Liver (tissue), 9 donors: Measurements from ENCODE around the gene LDLRAD4. TPM values are rescaled to one million over a fixed set of nuclear protein-coding genes. Genes with fewer than 3 reads are reported as not detected.

Source experiments
- DNase-seq: peaks from one replicate; pipeline ENCODE4 v3.0.0-alpha.2; 2017; ENCODE audit warnings: low spot score
- H3K27ac ChIP-seq, 2 donors: one replicate each; pipeline ENCODE4 v1.7.0; 2013; ENCODE audit warnings: inconsistent platforms in 2 of 2, low read length in 2 of 2, control low read depth in 1 of 2, low read depth in 1 of 2, mild to moderate bottlenecking in 1 of 2
- H3K27me3 ChIP-seq, 4 donors: one replicate each; pipeline versions ENCODE4 v1.6.1 to v1.7.0; 2013; ENCODE audit warnings: low read length in 3 of 4, inconsistent platforms in 1 of 4, mild to moderate bottlenecking in 1 of 4, moderate library complexity in 1 of 4; ENCODE audit not compliant: control insufficient read depth in 4 of 4, insufficient read depth in 4 of 4
- H3K36me3 ChIP-seq, 4 donors: one replicate each; pipeline versions ENCODE4 v1.6.1 to v1.7.0; 2013; ENCODE audit warnings: low read length in 3 of 4, mild to moderate bottlenecking in 3 of 4, low read depth in 1 of 4, moderate library complexity in 1 of 4; ENCODE audit not compliant: control insufficient read depth in 4 of 4, insufficient read depth in 3 of 4
- H3K4me1 ChIP-seq, 4 donors: one replicate each; pipeline versions ENCODE4 v1.6.1 to v1.7.0; 2013; ENCODE audit warnings: low read length in 3 of 4, mild to moderate bottlenecking in 3 of 4, moderate library complexity in 1 of 4; ENCODE audit not compliant: control insufficient read depth in 4 of 4, insufficient read depth in 4 of 4
- H3K4me3 ChIP-seq, 3 donors: one replicate each; pipeline versions ENCODE4 v1.6.1 to v1.7.0; 2013; ENCODE audit warnings: low read length in 3 of 3, control low read depth in 1 of 3, low read depth in 1 of 3, mild to moderate bottlenecking in 1 of 3
- H3K9ac ChIP-seq, 2 donors: one replicate each; pipeline ENCODE4 v1.7.0; 2013; ENCODE audit warnings: low read length in 2 of 2, mild to moderate bottlenecking in 2 of 2, moderate library complexity in 2 of 2, control low read depth in 1 of 2, low read depth in 1 of 2
- H3K9me3 ChIP-seq, 4 donors: one replicate each; pipeline versions ENCODE4 v1.6.1 to v1.7.0; 2013; ENCODE audit warnings: low read length in 3 of 4; ENCODE audit not compliant: control insufficient read depth in 4 of 4
- ATF3 ChIP-seq: IDR thresholded peaks from 2 replicates; pipeline ENCODE4 v1.6.1; 2016; ENCODE audit warnings: antibody characterized with exemption
- CTCF ChIP-seq: fragments of 150-350 bp; IDR thresholded peaks from 2 replicates; pipeline ENCODE4 v1.5.1; 2017; ENCODE audit warnings: improper control_type of control experiment, low read depth, low read length; ENCODE audit not compliant: missing input control
- EGR1 ChIP-seq, 2 donors: IDR thresholded peaks; 2 replicates each; pipeline ENCODE4 v1.6.1; 2016 to 2018; ENCODE audit warnings: antibody characterized with exemption in 2 of 2, low read depth in 2 of 2
- FOXA1 ChIP-seq: IDR thresholded peaks from 2 replicates; pipeline ENCODE4 v1.6.1; 2016; ENCODE audit warnings: antibody characterized with exemption
- FOXA2 ChIP-seq: IDR thresholded peaks from 2 replicates; pipeline ENCODE4 v1.6.1; 2016; ENCODE audit warnings: antibody characterized with exemption
- GABPA ChIP-seq, 2 donors: IDR thresholded peaks in 1 of 2; conservative IDR thresholded peaks in 1 of 2; 2 replicates each; pipeline ENCODE4 v1.6.1; 2016; ENCODE audit warnings: antibody characterized with exemption in 2 of 2, mild to moderate bottlenecking in 1 of 2, moderate library complexity in 1 of 2
- HNF4A ChIP-seq, 2 donors: conservative IDR thresholded peaks; 2 replicates each; pipeline ENCODE4 v1.6.1; 2016; ENCODE audit warnings: antibody characterized with exemption in 2 of 2, mild to moderate bottlenecking in 2 of 2
- HNF4G ChIP-seq: IDR thresholded peaks from 2 replicates; pipeline ENCODE4 v1.6.1; 2016; ENCODE audit warnings: antibody characterized with exemption
- JUND ChIP-seq, 2 donors: IDR thresholded peaks; 2 replicates each; pipeline ENCODE4 v1.6.1; 2016; ENCODE audit warnings: antibody characterized with exemption in 2 of 2
- MAX ChIP-seq: IDR thresholded peaks from 2 replicates; pipeline ENCODE4 v1.6.1; 2016; ENCODE audit warnings: antibody characterized with exemption
- NR2F2 ChIP-seq: IDR thresholded peaks from 2 replicates; pipeline ENCODE4 v1.6.1; 2016; ENCODE audit warnings: antibody characterized with exemption
- RAD21 ChIP-seq, 2 donors: IDR thresholded peaks; 2 replicates each; pipeline ENCODE4 v1.6.1; 2016; ENCODE audit warnings: antibody characterized with exemption in 2 of 2, mild to moderate bottlenecking in 2 of 2
- REST ChIP-seq: IDR thresholded peaks from 2 replicates; pipeline ENCODE4 v1.6.1; 2016; ENCODE audit warnings: antibody characterized with exemption, mild to moderate bottlenecking
- RXRA ChIP-seq, 2 donors: IDR thresholded peaks; 2 replicates each; pipeline ENCODE4 v1.6.1; 2017 to 2018; ENCODE audit warnings: antibody characterized with exemption in 2 of 2, mild to moderate bottlenecking in 1 of 2
- SP1 ChIP-seq: IDR thresholded peaks from 2 replicates; pipeline ENCODE4 v1.6.1; 2018; ENCODE audit warnings: antibody characterized with exemption, mild to moderate bottlenecking
- TAF1 ChIP-seq: conservative IDR thresholded peaks from 2 replicates; pipeline ENCODE4 v1.6.1; 2016; ENCODE audit warnings: antibody characterized with exemption, mild to moderate bottlenecking
- YY1 ChIP-seq: IDR thresholded peaks from 2 replicates; pipeline ENCODE4 v1.6.1; 2016; ENCODE audit warnings: antibody characterized with exemption, mild to moderate bottlenecking
- ZBTB33 ChIP-seq: IDR thresholded peaks from 2 replicates; pipeline ENCODE4 v1.6.1; 2016; ENCODE audit warnings: antibody characterized with exemption
- WGBS: extraction: QIAGEN DNeasy Blood & Tissue Kit; methylation state at CpG from one replicate; pipeline ENCODE4 v1.1.7; 2013; 5-methylcytosine and 5-hydroxymethylcytosine counted together
- polyA plus RNA-seq, 2 donors: library from polyadenylated mRNA; stranded (reverse) in 1 of 2; unstranded in 1 of 2; fragments of 200-250 nt in 1 of 2; fragments of >200 nt in 1 of 2; fragmentation: Nextera tagmentation in 1 of 2; extraction: Ambion mirVana in 1 of 2; gene quantifications; one replicate each; pipeline versions ENCODE4 v1.2.1 to v1.2.3, GENCODE V29; 2013 to 2015
- total RNA-seq, 2 donors: library from RNA; depleted of rRNA; stranded (reverse); fragments of >200 nt; gene quantifications; one replicate each; pipeline ENCODE4 v1.2.3, GENCODE V29; 2014
- donor health status: healthy.
- donor health status: healthy.
- donor health status: healthy.
- donor health status: healthy.
- donor health status: healthy.

The LDLRAD4 gene
- total and polyA plus RNA-seq, 4 donors: 4.8 to 41.7 (median 12.7) TPM

GRCh38 chr18:13374096-13374467 is 155.5 kb downstream of the LDLRAD4 start:
- no peak for DNase-seq
- H3K9me3 ChIP-seq: no peaks in the 10 kb centered on the region
- H3K36me3 ChIP-seq: peaks cover 0 to 3% (median 1%) of the 10 kb centered on the region in 4 donors
- peaks cover 0 to 4% (median under 1%) of the 10 kb centered on the region in 4 donors for H3K4me1 ChIP-seq
- no peak overlapping the region for H3K9ac ChIP-seq
- H3K27me3 ChIP-seq: no peaks in the 10 kb centered on the region
- H3K4me3 ChIP-seq: no peak overlapping the region
- WGBS: 88% methylated on average over 4 of the region's 4 CpGs
- no peak overlapping the region for H3K27ac ChIP-seq
- no peak for TF ChIP-seq TAF1
- no peak for TF ChIP-seq JUND (IDR thresholded peaks at IDR 0.05)
- TF ChIP-seq REST: no peak
- no peak for TF ChIP-seq RXRA (IDR thresholded peaks at IDR 0.05)
- TF ChIP-seq HNF4A (conservative IDR thresholded peaks at IDR 0.05): no peak
- TF ChIP-seq ATF3: no peak
- no peak for TF ChIP-seq FOXA2
- no peak for TF ChIP-seq GABPA (IDR thresholded peaks at IDR 0.05 in 1 of 2, conservative IDR thresholded peaks at IDR 0.05 in 1 of 2)
- no peak for TF ChIP-seq RAD21 (IDR thresholded peaks at IDR 0.05)
- no peak for TF ChIP-seq MAX
- TF ChIP-seq YY1: no peak
- TF ChIP-seq HNF4G: no peak
- no peak for TF ChIP-seq FOXA1
- no peak for TF ChIP-seq NR2F2
- no peak for TF ChIP-seq EGR1 (IDR thresholded peaks at IDR 0.05; ENCODE audit: low read depth in 2 of 2)
- no peak for TF ChIP-seq CTCF
- TF ChIP-seq SP1: no peak

GRCh38 chr18:13374468-13375301 is 156.1 kb downstream of the LDLRAD4 start:
- no peaks in the 10 kb centered on the region for H3K27me3 ChIP-seq
- no peak overlapping the region for H3K9ac ChIP-seq
- peak overlapping the region; percentile 56 to 62 for H3K27ac ChIP-seq
- peaks cover 0 to 6% (median 3%) of the 10 kb centered on the region in 4 donors for H3K4me1 ChIP-seq
- peaks cover 0 to 3% (median 1%) of the 10 kb centered on the region in 4 donors for H3K36me3 ChIP-seq
- no peak overlapping the region for H3K4me3 ChIP-seq
- H3K9me3 ChIP-seq: no peaks in the 10 kb centered on the region
- no peak for DNase-seq
- WGBS: 85% methylated on average over 17 of the region's 17 CpGs
- TF ChIP-seq ZBTB33 (no peak), JUND (IDR thresholded peaks at IDR 0.05) (no peak), ATF3 (no peak), NR2F2 (no peak), REST (no peak), RXRA (IDR thresholded peaks at IDR 0.05) (no peak), EGR1 (IDR thresholded peaks at IDR 0.05; ENCODE audit: low read depth in 2 of 2) (no peak), SP1 (no peak), RAD21 (IDR thresholded peaks at IDR 0.05) (no peak), TAF1 (no peak)
